GM08714 (cell line): ENCODE data around the gene FBLN1.
"Not testable (repeated sequence)": the region's sequence is repeated elsewhere in the genome, so short reads cannot be mapped to it uniquely, and the experiment has no call there.

Source experiments
- H3K4me3 ChIP-seq: fragments of 200-500 bp; sonication (Bioruptor generic); 2 replicates; pipeline ENCODE4 v1.5.1; 2014; ENCODE audit warnings: mild to moderate bottlenecking, low read length, inconsistent platforms
- ZNF274 ChIP-seq: IDR thresholded peaks from 2 replicates; pipeline ENCODE4 v1.6.1; 2012; ENCODE audit warnings: mild to moderate bottlenecking, low read depth, low read length

The FBLN1 gene

DNA sequence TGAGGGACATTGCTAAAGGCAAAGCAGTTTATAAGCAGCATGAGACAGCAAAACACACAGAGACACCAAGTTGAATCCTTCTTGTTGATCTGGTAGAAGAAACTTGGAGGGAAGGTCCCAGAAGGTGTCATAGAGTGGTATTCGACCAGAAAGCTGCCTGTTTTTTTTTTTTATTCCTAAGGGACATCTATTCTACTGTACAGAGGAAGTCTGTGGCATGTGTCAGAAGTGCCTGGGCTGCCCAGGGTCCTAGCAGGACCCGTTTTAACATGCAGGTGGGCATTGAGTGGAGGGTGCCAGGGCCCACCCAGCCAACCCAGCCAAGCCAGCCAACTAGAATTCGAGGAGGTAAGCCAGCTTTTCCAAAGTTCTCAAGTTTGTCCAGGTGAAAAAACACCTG, 100.9 kb downstream of the FBLN1 start:
- no peak overlapping the region for H3K4me3 ChIP-seq
- no peak for TF ChIP-seq ZNF274

DNA sequence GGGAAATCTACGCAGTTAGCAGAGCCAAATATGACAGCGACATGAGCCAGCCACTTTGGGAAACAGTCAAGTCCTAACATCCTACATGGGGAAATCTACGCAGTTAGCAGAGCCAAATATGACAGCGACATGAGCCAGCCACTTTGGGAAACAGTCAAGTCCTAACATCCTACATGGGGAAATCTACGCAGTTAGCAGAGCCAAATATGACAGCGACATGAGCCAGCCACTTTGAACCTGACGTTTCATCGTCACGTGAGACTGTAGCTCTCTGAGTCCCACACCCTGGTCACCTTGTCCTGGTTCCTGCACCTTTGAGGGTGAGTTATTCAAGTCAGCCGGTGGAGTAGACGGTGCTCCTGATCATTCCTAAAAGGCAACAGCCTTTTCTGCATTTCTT, 105.4 kb downstream of the FBLN1 start:
- not testable (repeated sequence) for H3K4me3 ChIP-seq

DNA sequence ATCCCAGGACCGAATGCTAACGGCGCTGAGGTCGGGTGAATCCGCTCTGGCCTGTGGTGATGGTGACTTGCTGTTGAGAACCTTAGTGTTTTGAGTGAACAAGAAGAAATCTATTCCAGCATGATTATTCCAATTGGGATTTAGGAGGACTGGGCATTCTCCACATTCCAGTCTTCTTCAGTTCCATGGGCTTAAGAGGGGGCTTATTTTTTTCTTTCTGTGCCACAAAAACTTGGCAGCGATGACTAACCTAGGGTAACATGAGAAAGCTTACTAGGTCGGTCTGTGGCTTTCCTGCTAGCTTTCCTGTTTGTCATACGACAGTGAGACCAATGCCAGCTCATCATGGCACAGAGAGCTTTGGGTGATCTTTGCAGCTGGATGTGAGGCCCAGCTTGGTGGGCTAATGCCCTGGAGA, 106.1 kb downstream of the FBLN1 start:
- no peak overlapping the region for H3K4me3 ChIP-seq
- no peak for TF ChIP-seq ZNF274

DNA sequence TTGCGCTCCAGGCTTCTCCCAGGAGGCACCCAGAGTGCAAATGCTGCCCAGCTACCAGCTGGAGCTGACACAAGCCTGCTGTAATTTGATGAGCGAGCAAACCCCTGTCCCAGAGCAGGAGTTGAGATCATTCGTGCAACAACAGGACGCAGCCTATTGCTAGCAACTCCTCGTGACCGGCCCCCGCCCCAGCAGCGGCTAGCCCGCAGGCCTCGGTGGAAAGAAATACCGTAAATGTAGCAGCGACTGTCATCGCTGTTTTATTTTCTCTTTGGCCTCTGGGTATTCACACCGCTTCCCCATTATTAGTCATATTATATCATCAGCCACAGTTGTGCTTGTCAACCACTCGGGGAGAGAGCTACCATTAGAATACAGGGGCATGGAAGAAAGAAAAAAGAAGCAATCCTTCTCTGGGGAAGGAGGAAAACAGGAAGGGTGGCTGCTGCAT, 109.8 kb downstream of the FBLN1 start:
- TF ChIP-seq ZNF274, result no peak
- H3K4me3 ChIP-seq, result no peak overlapping the region

DNA sequence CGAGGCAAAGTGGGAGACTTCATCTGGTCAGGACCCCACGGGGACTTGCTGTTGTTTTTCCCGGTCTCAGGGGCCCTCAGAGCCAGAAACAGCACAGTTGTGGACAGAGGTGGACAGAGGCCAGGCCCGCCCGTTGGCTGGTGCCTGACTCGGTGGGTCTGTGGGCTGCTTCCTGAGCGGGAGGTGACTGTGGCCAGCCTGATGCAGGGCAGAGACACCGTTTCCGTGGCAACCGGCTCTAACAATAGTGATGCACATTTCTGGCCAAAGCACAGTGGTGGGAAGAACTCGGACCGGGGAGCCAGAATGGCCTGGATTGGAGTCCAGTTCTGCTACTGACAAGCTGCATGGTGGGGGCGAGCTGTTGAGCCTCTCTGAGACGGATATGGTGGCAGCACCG, 110.3 kb downstream of the FBLN1 start:
- TF ChIP-seq ZNF274, result no peak
- H3K4me3 ChIP-seq, result no peak overlapping the region

DNA sequence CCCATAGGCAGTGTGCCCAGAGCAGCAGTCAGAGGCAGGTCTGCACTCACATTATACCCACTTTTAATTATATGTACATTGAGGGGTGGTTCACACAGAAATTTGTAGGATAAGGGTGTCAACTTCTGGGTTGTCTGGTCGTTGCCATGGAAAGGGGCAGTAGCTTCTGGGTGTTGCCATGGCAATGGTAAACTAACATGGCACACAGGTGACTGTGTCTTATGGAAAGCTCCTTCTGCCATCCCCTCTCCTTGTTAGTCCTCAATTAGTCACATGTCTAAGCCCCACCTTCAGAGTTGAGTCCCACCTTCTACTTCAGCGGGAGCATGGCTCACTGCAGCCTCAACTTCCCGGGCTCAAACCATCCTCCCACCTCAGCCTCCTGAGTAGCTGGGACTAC, 112.7 kb downstream of the FBLN1 start:
- H3K4me3 ChIP-seq, result no peak overlapping the region

DNA sequence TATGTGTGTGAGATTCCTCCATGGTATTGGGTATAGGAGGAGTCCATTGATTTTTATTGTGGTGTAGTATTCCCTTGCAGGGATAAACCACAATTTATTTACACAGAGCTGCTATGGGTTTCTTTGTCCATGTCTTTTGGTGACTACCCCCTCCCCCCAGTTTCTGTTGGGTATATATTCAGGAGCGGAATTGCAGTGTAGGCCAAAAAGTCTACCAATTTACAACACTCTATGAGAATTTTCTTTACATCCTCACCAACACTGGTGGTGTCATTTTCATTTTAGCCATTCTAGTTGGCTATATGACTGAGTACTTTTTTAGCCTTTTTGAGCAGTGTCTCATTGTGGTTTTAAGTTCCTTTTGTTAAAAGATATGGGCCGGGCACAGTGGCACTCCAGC, 113.7 kb downstream of the FBLN1 start:
- no peak for TF ChIP-seq ZNF274
- H3K4me3 ChIP-seq, result no peak overlapping the region

More for the DNA sequence above, 112.7 kb downstream of the FBLN1 start:
- no peak for TF ChIP-seq ZNF274

DNA sequence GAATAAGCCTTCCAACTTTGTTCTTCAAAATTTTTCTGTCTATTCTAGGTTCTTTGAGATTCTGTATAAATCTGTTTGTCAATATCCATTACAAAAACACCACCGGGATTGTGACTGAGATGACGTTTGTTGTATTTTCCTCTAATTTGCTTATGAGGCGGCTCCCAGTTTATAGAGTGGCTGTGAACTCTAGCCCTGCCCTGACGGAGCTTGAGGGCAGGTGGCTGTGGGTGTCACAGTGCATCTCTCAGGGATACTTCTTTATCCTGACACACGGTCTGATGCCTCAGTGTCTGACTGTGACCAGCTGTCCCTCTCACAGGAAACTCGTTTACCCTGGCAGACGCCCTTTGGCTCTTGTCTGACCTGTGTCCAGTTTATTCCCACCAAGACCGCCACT, 115.3 kb downstream of the FBLN1 start:
- no peak for TF ChIP-seq ZNF274
- H3K4me3 ChIP-seq, result no peak overlapping the region

DNA sequence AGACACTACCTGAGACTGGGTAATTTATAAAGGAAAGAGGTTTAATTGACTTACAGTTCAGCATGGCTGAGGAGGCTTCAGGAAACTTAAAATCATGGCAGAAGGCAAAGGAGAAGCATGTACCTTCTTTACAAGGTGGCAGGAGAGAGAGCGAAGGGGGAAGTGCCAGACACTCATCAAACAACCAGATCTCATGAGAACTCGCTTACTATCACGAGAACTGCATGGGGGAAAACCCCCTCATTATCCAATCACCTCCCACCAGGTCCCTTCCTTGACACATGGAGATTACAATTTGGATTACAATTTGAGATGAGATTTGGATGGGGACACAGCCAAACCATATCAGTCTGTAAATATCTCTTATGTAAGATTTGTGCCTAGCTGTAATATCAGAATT, 118.0 kb downstream of the FBLN1 start:
- TF ChIP-seq ZNF274, result no peak
- H3K4me3 ChIP-seq, result no peak overlapping the region

DNA sequence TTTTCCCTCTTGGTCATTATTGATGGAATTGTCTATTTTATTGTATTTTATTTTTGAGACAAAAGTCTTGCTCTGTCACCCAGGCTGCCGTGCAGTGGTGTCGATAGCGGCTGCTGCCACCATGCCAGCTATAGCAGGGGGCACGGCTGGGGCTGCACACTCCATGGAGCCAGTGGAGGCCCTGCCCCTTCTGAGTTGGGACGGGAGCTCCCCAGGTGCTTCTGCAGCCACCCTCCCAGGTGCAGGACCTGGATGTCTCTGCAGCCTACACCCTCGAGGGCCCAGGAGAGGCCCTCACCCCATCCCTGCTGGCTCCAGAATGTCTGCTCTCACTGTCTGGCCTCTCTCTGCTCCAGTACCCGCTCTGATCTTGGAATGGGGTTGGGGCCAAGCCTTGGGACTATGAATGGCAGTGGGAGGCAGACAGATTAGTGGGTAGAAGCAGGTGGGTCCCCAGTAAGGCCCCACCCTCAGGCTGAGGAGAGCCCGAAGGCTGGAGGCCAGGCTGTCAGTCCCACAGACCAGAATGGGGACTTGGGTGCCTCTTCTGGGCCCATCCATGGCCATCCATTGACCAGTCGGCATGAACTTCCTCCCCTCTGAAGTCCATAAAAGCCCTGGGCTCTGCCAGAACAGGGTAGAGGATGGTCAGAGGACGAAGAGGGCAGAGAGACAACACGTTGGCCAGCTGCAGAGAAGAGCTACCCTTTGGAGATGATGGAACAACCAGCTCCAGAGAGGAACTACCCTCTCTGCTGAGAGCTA, 119.3 kb downstream of the FBLN1 start:
- TF ChIP-seq ZNF274, result no peak
- H3K4me3 ChIP-seq, result no peak overlapping the region

DNA sequence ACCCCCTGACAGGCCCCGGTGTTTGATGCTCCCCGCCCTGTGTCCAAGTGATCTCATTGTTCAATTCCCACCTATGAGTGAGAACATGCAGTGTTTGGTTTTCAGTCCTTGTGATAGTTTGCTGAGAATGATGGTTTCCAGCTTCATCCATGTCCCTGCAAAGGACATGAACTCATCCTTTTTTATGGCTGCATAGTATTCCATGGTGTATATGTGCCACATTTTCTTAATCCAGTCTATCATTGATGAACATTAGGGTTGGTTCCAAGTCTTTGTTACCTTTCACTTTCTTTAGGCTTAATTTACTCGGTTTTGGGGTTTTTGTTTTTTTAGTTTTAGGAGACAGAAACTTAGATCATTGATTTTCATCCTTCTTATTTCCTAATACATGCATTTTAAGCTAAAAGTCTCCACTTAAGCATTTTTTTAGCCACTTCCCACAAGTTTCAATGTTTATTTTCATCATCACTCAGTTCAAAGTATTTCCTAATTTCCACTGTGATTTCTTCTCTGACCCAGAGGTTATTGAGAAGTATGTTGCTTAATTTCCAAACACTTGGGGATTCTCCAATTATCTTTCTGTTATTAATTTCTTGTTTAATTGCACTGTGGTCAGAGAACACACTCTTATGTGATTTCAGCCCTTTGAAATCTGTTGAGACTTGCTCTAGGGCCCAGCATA, 120.9 kb downstream of the FBLN1 start:
- not testable (repeated sequence) for H3K4me3 ChIP-seq

DNA sequence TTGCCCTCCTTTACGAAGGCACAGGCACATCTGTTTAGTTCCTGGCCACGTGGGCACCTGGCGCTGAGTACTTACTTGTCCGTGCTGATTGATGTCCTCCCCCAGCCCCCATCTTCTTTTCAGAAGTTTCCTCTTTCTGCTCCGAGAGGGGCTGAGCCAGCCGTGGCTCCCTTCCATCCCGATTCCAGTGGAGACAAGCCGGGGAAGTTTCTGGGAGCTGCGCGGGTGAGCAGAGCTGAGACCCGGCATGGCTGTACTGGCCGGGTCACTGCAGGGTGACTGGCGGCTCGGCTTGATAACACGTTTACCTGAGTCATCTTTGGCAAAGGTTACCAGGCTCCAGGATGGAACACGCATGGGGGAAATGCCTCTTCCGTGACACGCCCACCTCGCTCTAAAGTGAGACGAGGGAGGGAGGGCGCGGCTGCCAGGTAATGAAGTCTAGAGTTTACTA, 123.5 kb downstream of the FBLN1 start:
- no peak overlapping the region for H3K4me3 ChIP-seq
- TF ChIP-seq ZNF274, result no peak

DNA sequence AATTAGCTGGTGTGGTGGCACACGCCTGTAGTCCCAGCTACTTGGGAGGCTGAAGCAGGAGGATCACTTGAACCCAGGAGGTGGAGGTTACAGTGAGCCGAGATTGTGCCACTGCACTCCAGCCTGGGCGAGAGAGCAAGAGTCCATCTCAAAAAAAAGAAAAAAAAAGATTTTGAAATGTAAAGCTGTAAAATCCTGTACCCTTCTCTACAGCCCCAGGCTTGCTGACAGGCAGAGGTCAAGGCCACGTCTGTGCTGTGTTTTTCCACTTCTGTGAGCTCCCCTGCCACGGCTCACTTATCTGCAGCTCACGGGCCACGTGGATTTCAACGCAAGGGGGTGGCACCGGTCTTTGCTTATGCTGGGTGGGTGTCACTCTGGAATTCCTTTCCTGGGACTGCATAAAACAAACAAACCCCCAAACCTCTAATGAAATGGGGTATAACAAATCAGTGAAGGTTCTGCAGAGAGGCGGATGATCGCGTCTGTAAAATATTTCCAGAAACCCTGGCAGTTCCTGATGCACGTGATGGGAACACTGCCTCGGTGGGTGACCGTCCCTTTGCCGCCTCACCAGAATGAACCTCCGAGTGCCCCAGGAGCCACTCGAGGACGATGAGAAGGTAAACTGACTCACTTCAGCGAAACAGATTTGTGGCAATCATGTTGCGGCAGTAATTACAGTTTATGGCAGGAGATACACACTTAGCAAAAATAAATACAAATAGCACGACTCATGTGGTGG, 125.0 kb downstream of the FBLN1 start:
- H3K4me3 ChIP-seq, result no peak overlapping the region
- no peak for TF ChIP-seq ZNF274

DNA sequence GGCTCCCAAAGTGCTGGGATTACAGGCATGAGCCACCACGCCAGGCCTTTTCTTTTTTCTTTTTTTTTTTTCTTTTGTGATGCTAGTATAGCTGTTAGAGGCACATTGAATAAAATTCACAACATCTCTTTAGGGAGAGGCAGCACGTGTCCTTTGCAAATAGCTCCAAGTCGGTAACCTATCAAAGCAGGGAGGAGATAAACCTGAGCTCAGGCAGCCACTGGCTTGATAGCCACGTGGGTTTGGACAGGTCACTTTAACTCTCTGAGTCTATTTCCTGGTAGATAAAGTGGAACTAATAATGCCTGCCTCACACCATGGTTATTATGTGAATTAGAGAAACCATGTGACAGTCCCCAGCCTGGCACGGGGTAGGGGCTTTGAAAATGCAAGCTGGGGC, 125.8 kb downstream of the FBLN1 start:
- TF ChIP-seq ZNF274, result no peak
- no peak overlapping the region for H3K4me3 ChIP-seq
